ENCODE data around the gene COG1.
A peak's percentile ranks its signal among the peaks of the same experiment; 100 is the strongest.

DNA sequence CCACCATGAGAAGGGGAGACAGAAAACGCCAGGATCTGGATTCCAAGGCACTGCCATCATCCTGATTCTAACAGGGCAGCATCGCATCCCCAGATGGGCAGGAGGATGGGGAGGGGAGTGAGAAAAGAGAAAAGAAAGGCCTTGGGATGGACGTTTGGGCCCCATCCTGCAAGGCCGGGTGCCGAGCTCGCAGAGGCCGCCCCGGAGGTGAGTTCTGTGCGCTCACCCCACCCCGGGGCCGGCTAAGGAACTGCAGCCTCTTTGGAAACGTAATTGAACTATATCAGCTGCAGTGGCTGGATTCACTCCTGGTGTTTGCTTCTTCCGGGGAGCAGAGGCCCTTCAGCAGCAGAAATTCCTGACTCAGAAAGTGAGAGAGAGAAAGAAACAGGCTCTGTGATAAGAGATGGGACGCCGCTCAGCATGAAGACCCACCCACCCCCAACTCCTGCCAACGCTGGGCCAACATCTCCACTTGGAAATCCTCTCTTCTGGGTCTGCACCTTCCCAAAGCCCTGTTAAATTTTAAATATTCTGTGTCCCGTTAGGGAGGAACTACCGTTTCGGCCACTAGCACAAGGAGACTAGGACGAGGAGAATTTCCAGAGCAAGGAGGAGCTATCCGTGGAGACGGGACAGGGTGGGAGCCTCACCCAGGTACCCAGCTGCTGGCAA, 36.6 kb upstream of the COG1 start:
- TF ChIP-seq, protein P1, sequence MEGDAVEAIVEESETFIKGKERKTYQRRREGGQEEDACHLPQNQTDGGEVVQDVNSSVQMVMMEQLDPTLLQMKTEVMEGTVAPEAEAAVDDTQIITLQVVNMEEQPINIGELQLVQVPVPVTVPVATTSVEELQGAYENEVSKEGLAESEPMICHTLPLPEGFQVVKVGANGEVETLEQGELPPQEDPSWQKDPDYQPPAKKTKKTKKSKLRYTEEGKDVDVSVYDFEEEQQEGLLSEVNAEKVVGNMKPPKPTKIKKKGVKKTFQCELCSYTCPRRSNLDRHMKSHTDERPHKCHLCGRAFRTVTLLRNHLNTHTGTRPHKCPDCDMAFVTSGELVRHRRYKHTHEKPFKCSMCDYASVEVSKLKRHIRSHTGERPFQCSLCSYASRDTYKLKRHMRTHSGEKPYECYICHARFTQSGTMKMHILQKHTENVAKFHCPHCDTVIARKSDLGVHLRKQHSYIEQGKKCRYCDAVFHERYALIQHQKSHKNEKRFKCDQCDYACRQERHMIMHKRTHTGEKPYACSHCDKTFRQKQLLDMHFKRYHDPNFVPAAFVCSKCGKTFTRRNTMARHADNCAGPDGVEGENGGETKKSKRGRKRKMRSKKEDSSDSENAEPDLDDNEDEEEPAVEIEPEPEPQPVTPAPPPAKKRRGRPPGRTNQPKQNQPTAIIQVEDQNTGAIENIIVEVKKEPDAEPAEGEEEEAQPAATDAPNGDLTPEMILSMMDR (IDR thresholded peaks at IDR 0.05), result peak; percentile 43 to 83 (median 71)
- no peak for TF ChIP-seq POLR2A (IDR thresholded peaks at IDR 0.05)
